K562 (cell line): Measurements from ENCODE around the gene AGK. TPM values are rescaled to one million over a fixed set of nuclear protein-coding genes. Genes with fewer than 3 reads are reported as not detected.

Experiments
- polyA plus RNA-seq, 8 experiments: library from polyadenylated mRNA; depleted of rRNA in 4 of 8; stranded (reverse) in 5 of 8; unstranded in 3 of 8; fragments of >200 nt; fragmentation: Nextera tagmentation in 2 of 8; fragmentation: Illumina TruSeq in 1 of 8; extraction: Ambion mirVana in 2 of 8; extraction: Trizol in 1 of 8; gene quantifications; 2 replicates each; pipeline versions ENCODE4 v1.2.1 to v1.2.3, GENCODE V29; 2011 to 2014; ENCODE audit warnings: inconsistent platforms in 1 of 8, missing spikeins in 1 of 8
- total RNA-seq, 7 experiments: library from RNA; depleted of rRNA in 6 of 7; stranded (reverse); fragments of >200 nt in 6 of 7; fragmentation: Illumina TruSeq in 2 of 7; extraction: Trizol in 2 of 7; gene quantifications; 2 replicates each; pipeline versions ENCODE4 v1.2.1 to v1.2.3, GENCODE V29; 2011 to 2021; ENCODE audit warnings: low replicate concordance in 1 of 7

AGK gene
- total and polyA plus RNA-seq, 9 of the 15 experiments (the other 6 are each of a cell fraction or from before 2014, with no cell fraction given), result 50.7 to 128 (median 71.8) TPM

Other genes starting within 250 kb of the AGK start
- gene DENND11, start 150.8 kb downstream of the AGK start, total RNA-seq (2014; rRNA removed), result 0.29 and 0.32 TPM in 2 replicates
- 0.44 and 0.45 TPM in 2 replicates for gene DENND11, start 150.8 kb downstream of the AGK start, total RNA-seq (2014; rRNA removed; fragmentation: Illumina TruSeq; extraction: Trizol)
- gene DENND11, start 150.8 kb downstream of the AGK start, total RNA-seq (2015; rRNA removed; fragmentation: Illumina TruSeq; extraction: Trizol), result 0.22 and 0.23 TPM in 2 replicates
- gene DENND11, start 150.8 kb downstream of the AGK start, total RNA-seq (2021), result 0.49 and 0.65 TPM in 2 replicates
- gene DENND11, start 150.8 kb downstream of the AGK start, polyA plus RNA-seq (2011; rRNA removed), result 0.85 and 1.1 TPM in 2 replicates
- gene DENND11, start 150.8 kb downstream of the AGK start, polyA plus RNA-seq (2014; fragmentation: Illumina TruSeq; extraction: Trizol), result 0.36 and 0.40 TPM in 2 replicates
- under 1 TPM; 0.07 to 0.14 TPM for gene DENND11, start 150.8 kb downstream of the AGK start, polyA plus RNA-seq (2014; fragmentation: Nextera tagmentation; extraction: Ambion mirVana)
- gene DENND11, start 150.8 kb downstream of the AGK start, polyA plus RNA-seq (2014; rRNA removed), result 0.32 and 0.41 TPM in 2 replicates
- not detected in 2 replicates for gene WEE2, start 156.9 kb downstream of the AGK start, total RNA-seq (2014; rRNA removed)
- not detected in 2 replicates for gene WEE2, start 156.9 kb downstream of the AGK start, total RNA-seq (2014; rRNA removed; fragmentation: Illumina TruSeq; extraction: Trizol)
- gene WEE2, start 156.9 kb downstream of the AGK start, total RNA-seq (2015; rRNA removed; fragmentation: Illumina TruSeq; extraction: Trizol), result not detected in 2 replicates
- not detected in 2 replicates for gene WEE2, start 156.9 kb downstream of the AGK start, total RNA-seq (2021)
- gene WEE2, start 156.9 kb downstream of the AGK start, polyA plus RNA-seq (2011; rRNA removed), result not detected in 2 replicates
- not detected in 2 replicates for gene WEE2, start 156.9 kb downstream of the AGK start, polyA plus RNA-seq (2014; fragmentation: Illumina TruSeq; extraction: Trizol)
- not detected for gene WEE2, start 156.9 kb downstream of the AGK start, polyA plus RNA-seq (2014; fragmentation: Nextera tagmentation; extraction: Ambion mirVana)
- gene WEE2, start 156.9 kb downstream of the AGK start, polyA plus RNA-seq (2014; rRNA removed), result not detected in 2 replicates
- 536 and 718 TPM in 2 replicates for gene SSBP1, start 186.9 kb downstream of the AGK start, total RNA-seq (2014; rRNA removed)
- 835 and 917 TPM in 2 replicates for gene SSBP1, start 186.9 kb downstream of the AGK start, total RNA-seq (2014; rRNA removed; fragmentation: Illumina TruSeq; extraction: Trizol)
- gene SSBP1, start 186.9 kb downstream of the AGK start, total RNA-seq (2015; rRNA removed; fragmentation: Illumina TruSeq; extraction: Trizol), result 750 and 772 TPM in 2 replicates
- 404 and 407 TPM in 2 replicates for gene SSBP1, start 186.9 kb downstream of the AGK start, total RNA-seq (2021)
- 318 and 487 TPM in 2 replicates for gene SSBP1, start 186.9 kb downstream of the AGK start, polyA plus RNA-seq (2011; rRNA removed)
- gene SSBP1, start 186.9 kb downstream of the AGK start, polyA plus RNA-seq (2014; fragmentation: Illumina TruSeq; extraction: Trizol), result 826 and 1,031 TPM in 2 replicates
- gene SSBP1, start 186.9 kb downstream of the AGK start, polyA plus RNA-seq (2014; fragmentation: Nextera tagmentation; extraction: Ambion mirVana), result 1,000 to 10,000 TPM; 1,649 to 1,996 TPM
- 873 and 941 TPM in 2 replicates for gene SSBP1, start 186.9 kb downstream of the AGK start, polyA plus RNA-seq (2014; rRNA removed)
- gene TAS2R3, start 212.7 kb downstream of the AGK start, total RNA-seq (2014; rRNA removed), result 0.69 and 1.4 TPM in 2 replicates
- 1.2 and 2.4 TPM in 2 replicates for gene TAS2R3, start 212.7 kb downstream of the AGK start, total RNA-seq (2014; rRNA removed; fragmentation: Illumina TruSeq; extraction: Trizol)
- gene TAS2R3, start 212.7 kb downstream of the AGK start, total RNA-seq (2015; rRNA removed; fragmentation: Illumina TruSeq; extraction: Trizol), result 1.6 and 1.8 TPM in 2 replicates
- gene TAS2R3, start 212.7 kb downstream of the AGK start, total RNA-seq (2021), result 1.0 and 1.2 TPM in 2 replicates
- gene TAS2R3, start 212.7 kb downstream of the AGK start, polyA plus RNA-seq (2011; rRNA removed), result 1.9 TPM in 2 replicates
- gene TAS2R3, start 212.7 kb downstream of the AGK start, polyA plus RNA-seq (2014; fragmentation: Illumina TruSeq; extraction: Trizol), result 0.37 and 0.39 TPM in 2 replicates
- not detected for gene TAS2R3, start 212.7 kb downstream of the AGK start, polyA plus RNA-seq (2014; fragmentation: Nextera tagmentation; extraction: Ambion mirVana)
- 0.54 TPM in 1 of 2 replicates, not detected in the other for gene TAS2R3, start 212.7 kb downstream of the AGK start, polyA plus RNA-seq (2014; rRNA removed)
- gene TAS2R4, start 225.3 kb downstream of the AGK start, total RNA-seq (2014; rRNA removed), result 0.86 and 1.3 TPM in 2 replicates
- 1.4 and 2.2 TPM in 2 replicates for gene TAS2R4, start 225.3 kb downstream of the AGK start, total RNA-seq (2014; rRNA removed; fragmentation: Illumina TruSeq; extraction: Trizol)
- gene TAS2R4, start 225.3 kb downstream of the AGK start, total RNA-seq (2015; rRNA removed; fragmentation: Illumina TruSeq; extraction: Trizol), result 2.1 TPM in 2 replicates
- 0.51 and 0.63 TPM in 2 replicates for gene TAS2R4, start 225.3 kb downstream of the AGK start, total RNA-seq (2021)
- gene TAS2R4, start 225.3 kb downstream of the AGK start, polyA plus RNA-seq (2011; rRNA removed), result 1.4 and 1.8 TPM in 2 replicates
- gene TAS2R4, start 225.3 kb downstream of the AGK start, polyA plus RNA-seq (2014; fragmentation: Illumina TruSeq; extraction: Trizol), result 0.60 and 0.68 TPM in 2 replicates
- gene TAS2R4, start 225.3 kb downstream of the AGK start, polyA plus RNA-seq (2014; fragmentation: Nextera tagmentation; extraction: Ambion mirVana), result under 1 TPM; 0.04 to 0.10 TPM
- gene TAS2R4, start 225.3 kb downstream of the AGK start, polyA plus RNA-seq (2014; rRNA removed), result 0.45 and 0.60 TPM in 2 replicates
- gene TAS2R5, start 238.8 kb downstream of the AGK start, total RNA-seq (2014; rRNA removed), result 0.65 and 1.00 TPM in 2 replicates
- gene TAS2R5, start 238.8 kb downstream of the AGK start, total RNA-seq (2014; rRNA removed; fragmentation: Illumina TruSeq; extraction: Trizol), result 1.9 and 2.2 TPM in 2 replicates
- 1.4 and 1.6 TPM in 2 replicates for gene TAS2R5, start 238.8 kb downstream of the AGK start, total RNA-seq (2015; rRNA removed; fragmentation: Illumina TruSeq; extraction: Trizol)
- 1.1 TPM in 2 replicates for gene TAS2R5, start 238.8 kb downstream of the AGK start, total RNA-seq (2021)
- 4.5 and 6.3 TPM in 2 replicates for gene TAS2R5, start 238.8 kb downstream of the AGK start, polyA plus RNA-seq (2011; rRNA removed)
- 1.6 and 2.2 TPM in 2 replicates for gene TAS2R5, start 238.8 kb downstream of the AGK start, polyA plus RNA-seq (2014; fragmentation: Illumina TruSeq; extraction: Trizol)
- under 1 TPM; 0.35 to 0.37 TPM for gene TAS2R5, start 238.8 kb downstream of the AGK start, polyA plus RNA-seq (2014; fragmentation: Nextera tagmentation; extraction: Ambion mirVana)
- 2.1 and 2.2 TPM in 2 replicates for gene TAS2R5, start 238.8 kb downstream of the AGK start, polyA plus RNA-seq (2014; rRNA removed)